ENCODE data around the gene SCYGR3.

DNA sequence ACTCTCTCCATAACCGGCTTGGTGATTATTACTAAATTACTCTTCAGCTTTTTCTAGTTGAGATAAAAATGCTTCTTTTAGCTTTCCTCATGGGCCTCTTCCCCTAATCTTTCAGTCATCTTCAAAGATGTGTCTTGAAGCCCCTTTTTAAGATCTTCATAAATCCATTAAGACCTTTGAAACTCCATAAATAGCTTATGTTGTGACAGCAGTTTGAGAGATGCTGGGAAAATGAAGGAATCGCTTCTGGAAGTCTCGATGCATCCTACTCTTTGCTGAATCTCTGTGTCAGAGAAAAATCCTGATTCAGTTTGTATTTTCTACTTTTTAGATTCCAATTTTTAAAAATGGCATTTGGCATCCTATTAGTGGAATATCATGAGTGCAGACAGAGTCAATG, 15.7 kb upstream of the SCYGR3 start:
- TF ChIP-seq POLR2A (IDR thresholded peaks at IDR 0.05) (no peak), CTCF (IDR thresholded peaks at IDR 0.05) (no peak)

Data from testis (tissue), 2 donors.